Measurements from ENCODE around the gene CACNA1C.
"Not testable (repeated sequence)": the region's sequence is repeated elsewhere in the genome, so short reads cannot be mapped to it uniquely, and the experiment has no call there.

Gene CACNA1C

DNA sequence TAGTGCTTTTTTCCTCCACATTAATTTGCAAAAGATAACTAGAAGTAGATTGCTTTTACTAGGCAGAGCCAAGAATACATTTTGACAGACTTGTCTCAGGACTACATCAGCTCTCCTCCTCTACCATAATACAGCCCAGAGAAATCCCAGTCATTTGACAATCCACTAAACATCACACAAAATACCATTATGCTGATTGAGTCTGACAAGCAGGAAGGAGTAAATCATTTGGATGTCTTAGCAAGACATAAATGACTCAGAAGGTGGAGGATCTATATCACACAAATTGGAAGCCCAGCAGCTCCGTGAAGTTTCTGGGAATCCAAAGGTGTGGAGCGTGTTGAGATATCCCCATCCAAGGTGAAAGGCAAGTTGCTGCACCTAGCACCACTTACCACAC, 666.6 kb downstream of the CACNA1C start:
- DNase-seq: no peak

DNA sequence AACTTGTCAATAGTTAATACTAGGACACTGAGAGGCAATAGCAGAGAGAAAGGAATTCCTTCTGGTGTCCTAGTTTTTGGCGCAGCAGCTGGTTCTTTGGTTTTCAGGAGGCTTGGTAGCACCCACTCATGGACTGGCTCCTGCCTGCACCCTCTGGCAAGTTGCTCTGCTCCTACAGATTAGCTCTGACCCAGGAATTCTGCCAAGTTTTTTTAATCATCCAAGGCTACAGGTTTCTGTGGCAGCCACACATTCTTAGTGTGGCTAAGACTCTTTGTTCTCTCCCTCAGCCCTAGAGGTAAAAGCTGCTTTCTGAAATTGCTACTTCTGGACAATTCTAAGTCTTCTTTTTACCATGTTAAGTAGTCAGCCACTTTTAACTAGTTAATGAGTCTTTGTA, 670.0 kb downstream of the CACNA1C start:
- DNase-seq: no peak

DNA sequence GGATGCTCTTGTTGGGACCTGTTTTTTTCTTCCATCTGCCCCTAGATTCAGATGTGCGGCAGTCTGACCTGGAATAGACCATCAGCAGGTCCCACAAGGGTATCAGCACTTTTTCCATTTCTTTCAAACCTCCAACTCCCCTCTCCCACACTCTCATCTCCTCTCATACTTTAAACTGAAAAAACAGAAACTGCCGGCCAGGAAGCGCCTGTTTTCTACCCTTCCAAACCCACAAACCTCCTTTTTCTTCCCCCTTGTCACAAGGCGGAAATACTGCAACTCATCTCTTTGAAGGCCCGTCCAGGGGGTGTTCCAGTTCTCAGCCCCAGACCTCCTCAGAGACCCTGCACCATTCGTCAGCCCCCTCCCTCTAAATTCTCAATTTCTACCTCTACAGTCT, 679.5 kb downstream of the CACNA1C start:
- no peak for DNase-seq

DNA sequence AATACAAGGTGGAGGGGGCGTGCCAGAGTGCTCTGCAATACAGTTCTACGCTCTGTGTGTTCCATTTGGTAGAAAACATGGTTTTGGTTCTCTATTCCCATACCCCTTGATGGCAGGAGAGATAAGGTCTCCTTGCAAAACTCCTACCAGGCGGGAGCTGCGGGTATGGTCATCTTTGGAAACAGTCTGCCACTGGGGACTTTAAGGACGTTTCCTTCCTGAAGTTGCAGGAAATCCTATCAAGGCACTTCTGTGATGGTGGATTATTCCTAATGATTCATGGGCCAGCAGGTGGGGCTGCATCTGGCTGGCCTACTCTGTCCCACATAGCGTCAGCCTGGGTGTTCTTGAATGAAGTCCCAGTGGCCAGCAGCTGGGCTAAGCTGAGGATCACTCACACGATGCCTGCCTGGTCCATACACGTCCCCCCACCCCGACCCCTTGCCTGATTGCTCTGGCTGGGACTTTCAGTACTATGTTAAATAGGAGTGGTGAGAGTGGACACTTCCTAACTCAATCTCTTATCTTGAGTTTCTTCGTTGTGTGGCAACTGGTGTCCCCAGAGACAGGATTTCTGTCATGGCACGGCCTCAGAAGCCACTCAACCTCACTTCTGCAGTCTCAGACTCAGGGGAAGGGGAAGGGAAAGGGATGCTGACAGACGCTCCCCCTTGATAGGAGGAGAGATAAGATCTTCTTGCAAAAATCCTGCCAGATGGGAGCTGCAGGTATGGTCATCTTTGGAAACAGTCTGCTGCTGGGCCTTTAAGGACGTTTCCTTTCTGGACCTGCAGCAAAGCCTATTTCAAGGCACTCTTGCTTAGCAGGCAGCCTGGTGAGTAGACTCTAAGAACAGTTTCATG, 680.9 kb downstream of the CACNA1C start:
- no peak for DNase-seq

DNA sequence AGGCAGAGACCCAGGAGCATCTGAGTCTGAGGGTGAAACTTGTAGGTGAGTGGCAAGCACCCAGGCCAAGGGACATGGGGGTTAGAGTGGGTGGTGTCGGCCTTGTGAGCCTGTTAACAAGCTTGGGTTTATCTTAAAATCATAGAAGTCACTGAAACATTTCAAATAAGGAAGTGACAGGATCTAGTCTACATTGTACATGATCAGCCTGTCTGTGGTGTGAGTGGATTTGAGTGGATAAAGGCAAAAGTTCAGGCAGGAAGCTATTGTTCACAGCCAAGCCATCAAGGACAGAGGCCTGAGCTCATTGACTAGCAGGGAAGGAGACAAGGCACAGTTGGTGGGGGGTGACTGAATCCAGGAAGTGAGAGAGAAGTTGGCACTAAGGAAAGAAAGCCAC, 682.6 kb downstream of the CACNA1C start:
- DNase-seq: peak in 1 of 4 experiments; percentile 17

DNA sequence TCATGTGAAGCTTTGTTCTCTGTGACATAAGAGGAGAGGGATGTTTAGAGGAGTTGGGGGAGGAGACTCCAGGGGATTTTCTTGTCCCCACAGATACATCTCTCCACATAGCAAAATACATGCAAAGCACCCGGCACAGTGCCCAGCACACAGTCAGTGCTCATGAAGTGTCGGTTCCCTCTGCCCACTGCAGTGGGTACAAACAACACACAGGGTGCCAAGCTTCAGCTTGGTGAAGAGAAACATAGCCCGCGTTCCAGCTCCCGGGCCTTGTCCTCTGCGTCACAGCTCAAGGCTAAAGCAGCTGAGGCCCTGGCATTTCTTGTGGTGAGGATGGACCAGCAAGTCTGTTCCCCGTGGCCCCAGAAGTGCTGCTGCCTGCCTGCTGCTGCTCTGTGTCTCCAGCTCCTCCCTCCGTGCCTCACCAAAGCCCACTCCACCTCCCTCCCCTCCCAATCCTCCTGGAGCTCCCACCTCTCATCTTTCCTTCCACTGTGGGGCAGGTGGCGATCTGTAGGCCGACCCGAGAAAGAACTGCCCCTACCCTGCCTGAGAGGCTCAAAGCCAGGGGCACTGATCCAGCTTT, 685.0 kb downstream of the CACNA1C start:
- DNase-seq: no peak

- DNase-seq: no peak
Measured at GRCh38 chr12:2739069-2739468, 686.3 kb downstream of the CACNA1C start.

DNA sequence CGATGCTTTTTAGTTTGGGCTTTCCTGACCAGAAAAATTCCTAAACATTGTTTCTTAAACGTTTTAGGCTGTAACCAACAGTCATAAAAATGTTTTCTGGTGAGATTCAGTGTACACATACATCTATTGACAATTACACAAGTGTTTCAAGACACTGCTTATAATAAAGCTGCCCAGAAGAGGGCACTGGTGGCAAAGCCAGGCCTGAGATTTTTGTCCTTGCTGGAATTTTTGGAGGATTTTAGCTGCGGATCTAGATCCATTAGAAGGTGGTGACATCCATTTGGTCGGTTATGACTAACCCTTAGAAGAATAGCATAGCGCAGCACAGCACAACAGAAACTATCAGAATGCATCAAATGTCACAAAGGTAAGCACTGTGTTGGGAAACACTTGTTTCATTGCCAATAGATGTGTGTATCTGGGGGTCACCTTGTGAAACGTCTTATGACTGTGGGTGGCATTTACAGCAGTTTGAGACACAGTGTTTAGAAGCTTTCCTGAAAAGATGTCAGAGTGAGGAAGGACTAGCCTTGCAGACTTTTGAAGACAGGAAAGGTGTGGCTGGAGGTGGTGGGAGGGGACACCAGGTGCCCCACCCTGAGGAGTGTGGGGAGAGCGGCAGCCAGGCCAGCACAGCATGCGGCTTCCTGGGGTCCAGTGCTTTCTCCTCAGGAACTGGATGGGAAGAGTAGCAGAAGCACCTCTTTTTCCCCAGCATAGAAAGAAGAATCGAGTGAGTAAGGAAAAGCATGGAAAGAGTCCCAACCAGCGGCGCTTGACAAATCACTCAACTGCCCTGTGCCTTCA, 687.2 kb downstream of the CACNA1C start:
- DNase-seq: peak; percentile 11 to 25 (median 19)

- DNase-seq: not testable (repeated sequence)
Measured at GRCh38 chr12:2742037-2742436, 689.2 kb downstream of the CACNA1C start.

GRCh38 chr12:2743478-2743877, 690.7 kb downstream of the CACNA1C start:
- DNase-seq: no peak

GRCh38 chr12:2745655-2746054, 692.9 kb downstream of the CACNA1C start:
- DNase-seq: no peak
